ENCODE data around the gene ZNF664. TPM values are rescaled to one million over a fixed set of nuclear protein-coding genes. Genes with fewer than 3 reads are reported as not detected.

ZNF664 gene
- total RNA-seq, 2 experiments from 2014 or later = 45.6 to 59.8 TPM

GRCh38 chr12:123937707-123938591 lies 35.1 kb upstream of the ZNF664 start:
- DNase-seq (ENCODE audit: low spot score) = no peak
- Histone ChIP-seq H3K4me2 (ENCODE audit: low read length) (no peak overlapping the region), H3K27ac (ENCODE audit: low read depth, low read length, poor library complexity, severe bottlenecking) (no peak overlapping the region), H3K4me3 (ENCODE audit: low read depth, low read length, poor library complexity, severe bottlenecking) (no peak overlapping the region), H4K20me1 (ENCODE audit: insufficient read depth, low read length) (no peaks in the 10 kb centered on the region), H3K36me3 (ENCODE audit: insufficient read depth, low read length) (no peaks in the 10 kb centered on the region), H3K9me2 (ENCODE audit: insufficient read depth, low read length) (no peaks in the 10 kb centered on the region), H3K4me1 (ENCODE audit: insufficient read depth, low read length, poor library complexity, severe bottlenecking) (no peaks in the 10 kb centered on the region), H3K9me3 (ENCODE audit: low read length) (no peaks in the 10 kb centered on the region), H3K79me2 (ENCODE audit: insufficient read depth, low read depth, low read length) (no peaks in the 10 kb centered on the region), H2AFZ (ENCODE audit: low read length) (no peak overlapping the region)
- ChIA-PET CTCF (ENCODE audit: unreplicated experiment) (no interaction called here), POLR2A (no interaction called here)
- intact Hi-C loops (cut with micrococcal nuclease; ENCODE audit: unreplicated experiment) = no loop called here
- BruUV-seq (replicated peaks) = no TSS peak
- TF ChIP-seq CTCF (conservative IDR thresholded peaks at IDR 0.05; ENCODE audit: low read length) (no peak), EZH2phosphoT487 (IDR thresholded peaks at IDR 0.05; ENCODE audit: borderline replicate concordance, low read depth, low read length) (no peak)

GRCh38 chr12:123938679-123939480 lies 34.1 kb upstream of the ZNF664 start:
- H4K20me1 ChIP-seq (ENCODE audit: insufficient read depth, low read length) = no peaks in the 10 kb centered on the region
- TF ChIP-seq CTCF (conservative IDR thresholded peaks at IDR 0.05; ENCODE audit: low read length) (peak; percentile 69), EZH2phosphoT487 (IDR thresholded peaks at IDR 0.05; ENCODE audit: borderline replicate concordance, low read depth, low read length) (no peak)
- no peaks in the 10 kb centered on the region for H3K36me3 ChIP-seq (ENCODE audit: insufficient read depth, low read length)
- ChIA-PET CTCF (ENCODE audit: unreplicated experiment) (interaction anchor here (0.6 kb wide), 1 partner anchor 304 kb away, joined by 3 read pairs; no protein-coding TSS in a partner anchor), POLR2A (interaction anchor here (1.0 kb wide), 1 partner anchor 12 kb away, joined by 3 read pairs; no protein-coding TSS in a partner anchor)
- intact Hi-C loops (cut with micrococcal nuclease; ENCODE audit: unreplicated experiment) = no loop called here
- H3K9me3 ChIP-seq (ENCODE audit: low read length) = no peaks in the 10 kb centered on the region
- H2AFZ ChIP-seq (ENCODE audit: low read length) = no peak overlapping the region
- no peaks in the 10 kb centered on the region for H3K9me2 ChIP-seq (ENCODE audit: insufficient read depth, low read length)
- no peak overlapping the region for H3K27ac ChIP-seq (ENCODE audit: low read depth, low read length, poor library complexity, severe bottlenecking)
- H3K79me2 ChIP-seq (ENCODE audit: insufficient read depth, low read depth, low read length) = no peaks in the 10 kb centered on the region
- no peaks in the 10 kb centered on the region for H3K4me1 ChIP-seq (ENCODE audit: insufficient read depth, low read length, poor library complexity, severe bottlenecking)
- peak; percentile 4 for DNase-seq (ENCODE audit: low spot score)
- no peak overlapping the region for H3K4me2 ChIP-seq (ENCODE audit: low read length)
- H3K4me3 ChIP-seq (ENCODE audit: low read depth, low read length, poor library complexity, severe bottlenecking) = no peak overlapping the region
- no TSS peak for BruUV-seq (replicated peaks)
